Endothelial cell of umbilical vein (primary cell): ENCODE results near the gene NMRK2. TPM values are rescaled to one million over a fixed set of nuclear protein-coding genes. Genes with fewer than 3 reads are reported as not detected.

Experiments used
- BruUV-seq: library from RNA; stranded (reverse); fragments of 400-500 nt; replicated peaks from 2 replicates; lab custom pipeline; 2021; lab: Mats Ljungman, UMichigan
- CTCF ChIA-PET: fragments of 300-600, 350-600 bp; sonication (Branson Sonifier 250); formaldehyde crosslinking; loops from one replicate; lab custom pipeline; 2021; ENCODE audit warnings: antibody characterized with exemption, inconsistent platforms; lab: Charles Lee
- POLR2A ChIA-PET: fragments of 300-600, 350-600 bp; sonication (Branson Sonifier 250); formaldehyde crosslinking; loops from one replicate; lab custom pipeline; 2021; ENCODE audit warnings: antibody characterized with exemption, inconsistent platforms; lab: Charles Lee
- DNase-seq: peaks from one replicate; pipeline ENCODE4 v3.0.0-alpha.2; 2011; ENCODE audit warnings: low read depth, low spot score
- FAIRE-seq: peaks from 2 replicates; lab custom pipeline; 2011; peaks lifted over from hg19 to GRCh38; lab: Jason Lieb, UNC
- H2AFZ ChIP-seq: 2 replicates; pipeline ENCODE4 v1.6.0; 2012; ENCODE audit warnings: low read depth, low read length, control low read depth, inconsistent platforms
- H3K27ac ChIP-seq: 2 replicates; pipeline ENCODE4 v1.5.1; 2011; ENCODE audit warnings: low read depth, mild to moderate bottlenecking, control low read depth, low read length, moderate library complexity; ENCODE audit not compliant: insufficient read depth
- H3K27me3 ChIP-seq, 2 experiments: 2 replicates each; pipeline versions ENCODE4 v1.6.0 to v1.6.1; 2011; ENCODE audit warnings: low read length in 2 of 2, mixed read lengths in 1 of 2; ENCODE audit not compliant: control insufficient read depth in 2 of 2, insufficient read depth in 2 of 2
- H3K36me3 ChIP-seq, 2 experiments: 2 replicates in 1 of 2; 3 replicates in 1 of 2; pipeline ENCODE4 v1.5.1; 2011; ENCODE audit warnings: low read length in 2 of 2, mild to moderate bottlenecking in 1 of 2, moderate library complexity in 1 of 2; ENCODE audit not compliant: control insufficient read depth in 2 of 2, insufficient read depth in 2 of 2; ENCODE audit errors: extremely low read depth in 1 of 2
- H3K4me1 ChIP-seq: 3 replicates; pipeline ENCODE4 v1.5.1; 2011; ENCODE audit warnings: mild to moderate bottlenecking, low read length; ENCODE audit not compliant: control insufficient read depth, insufficient read depth; ENCODE audit errors: extremely low read depth
- H3K4me2 ChIP-seq: 2 replicates; pipeline ENCODE4 v1.6.1; 2011; ENCODE audit warnings: low read length, control low read depth, mixed read lengths; ENCODE audit not compliant: insufficient read depth
- H3K4me3 ChIP-seq, 3 experiments: fragments of 200-600 bp in 1 of 3; sonication (generic), shearing (Covaris generic) in 1 of 3; replicated peaks in 1 of 3; 2 replicates each; pipeline ENCODE4 v1.5.1; 2011 to 2016; ENCODE audit warnings: control low read depth in 3 of 3, low read length in 3 of 3, mild to moderate bottlenecking in 2 of 3, inconsistent platforms in 1 of 3, low read depth in 1 of 3, moderate library complexity in 1 of 3; ENCODE audit not compliant: insufficient read depth in 1 of 3
- H3K79me2 ChIP-seq: 2 replicates; pipeline ENCODE4 v1.6.0; 2012; ENCODE audit warnings: low read length, inconsistent platforms; ENCODE audit not compliant: control insufficient read depth, insufficient read depth
- H3K9ac ChIP-seq: replicated peaks from 2 replicates; pipeline ENCODE3; 2011; ENCODE audit warnings: low read length, control low read depth; ENCODE audit not compliant: insufficient read depth; ENCODE audit errors: extremely low read depth
- H3K9me1 ChIP-seq: replicated peaks from 3 replicates; pipeline ENCODE4 v1.6.0; 2011; ENCODE audit warnings: mild to moderate bottlenecking, low read length; ENCODE audit not compliant: control insufficient read depth, insufficient read depth; ENCODE audit errors: extremely low read depth
- H3K9me3 ChIP-seq: replicated peaks from 2 replicates; pipeline ENCODE4 v1.5.1; 2012; ENCODE audit warnings: low read length, inconsistent platforms; ENCODE audit not compliant: control insufficient read depth, insufficient read depth
- H4K20me1 ChIP-seq: replicated peaks from 2 replicates; pipeline ENCODE3; 2011; ENCODE audit warnings: mild to moderate bottlenecking, low read length; ENCODE audit not compliant: control insufficient read depth, insufficient read depth; ENCODE audit errors: extremely low read depth
- CTCF ChIP-seq, 2 donors: IDR thresholded peaks; 1 replicate in 1 of 2; 2 replicates in 1 of 2; pipeline ENCODE4 v1.5.1; 2011; ENCODE audit warnings: low read length in 2 of 2, mild to moderate bottlenecking in 2 of 2, moderate library complexity in 2 of 2, control low read depth in 1 of 2, inconsistent platforms in 1 of 2, low read depth in 1 of 2; ENCODE audit not compliant: insufficient read depth in 1 of 2; ENCODE audit errors: extremely low read depth in 1 of 2
- EZH2 ChIP-seq: IDR thresholded peaks from 2 replicates; pipeline ENCODE4 v1.6.1; 2012; ENCODE audit warnings: borderline replicate concordance, low read depth, mild to moderate bottlenecking, moderate library complexity, low read length, inconsistent platforms; ENCODE audit not compliant: severe bottlenecking
- FOS ChIP-seq: IDR thresholded peaks from 2 replicates; pipeline ENCODE4 v1.6.1; 2011; ENCODE audit warnings: mild to moderate bottlenecking, low read length, moderate library complexity, borderline replicate concordance; ENCODE audit not compliant: insufficient read depth
- GATA2 ChIP-seq: IDR thresholded peaks from 2 replicates; pipeline ENCODE4 v1.7.0; 2011; ENCODE audit warnings: low read depth, mild to moderate bottlenecking, moderate library complexity, mixed read lengths, low read length; ENCODE audit not compliant: insufficient read length, insufficient read depth
- JUN ChIP-seq: IDR thresholded peaks from 2 replicates; pipeline ENCODE4 v1.6.1; 2011; ENCODE audit warnings: borderline replicate concordance, low read depth; ENCODE audit not compliant: insufficient read length, insufficient read depth
- MAX ChIP-seq: IDR thresholded peaks from 2 replicates; pipeline ENCODE4 v1.6.1; 2011; ENCODE audit not compliant: insufficient read depth, insufficient read length
- MYC ChIP-seq: IDR thresholded peaks from one replicate; pipeline ENCODE4 v1.6.1; 2011; ENCODE audit warnings: mild to moderate bottlenecking, low read depth, low read length
- POLR2A ChIP-seq: IDR thresholded peaks from 2 replicates; pipeline ENCODE4 v1.6.1; 2012; ENCODE audit warnings: low read depth, mild to moderate bottlenecking, control low read depth, low read length
- POLR2AphosphoS5 ChIP-seq: IDR thresholded peaks from 2 replicates; pipeline ENCODE4 v1.6.1; 2012; ENCODE audit warnings: low read depth, mild to moderate bottlenecking, control low read depth, low read length, moderate library complexity; ENCODE audit not compliant: insufficient read depth
- dilution Hi-C: fragments of 300-500 bp; cut with MboI; formaldehyde crosslinking; loops from one replicate; pipeline ENCODE4 v1.15.0; 2019; ENCODE audit warnings: low sequenced_read_pairs; ENCODE audit not compliant: extremely low pct_ligation_motif_present
- intact Hi-C: fragments of 100-400 bp; cut with micrococcal nuclease; formaldehyde crosslinking; loops from one replicate; pipeline ENCODE4 v1.10.0; 2022
- polyA plus RNA-seq, 4 experiments: library from polyadenylated mRNA; depleted of rRNA in 3 of 4; stranded (reverse) in 3 of 4; unstranded in 1 of 4; fragments of >200 nt; gene quantifications; 2 replicates each; pipeline versions ENCODE4 v1.2.1 to v1.2.3, GENCODE V29; 2011 to 2012; ENCODE audit warnings: missing spikeins in 1 of 4
- total RNA-seq: library from RNA; stranded (reverse); gene quantifications from 2 replicates; pipeline ENCODE4 v1.2.3, GENCODE V29; 2021

Gene NMRK2
- total and polyA plus RNA-seq, 2 donors (not counting 3 experiments of a cell fraction or from before 2014, with no cell fraction given): not detected

- no peaks in the 10 kb centered on the region for H3K79me2 ChIP-seq
- no peaks in the 10 kb centered on the region for H3K9me1 ChIP-seq
- BruUV-seq: no TSS peak
- TF ChIP-seq FOS (no peak), JUN (no peak), MYC (no peak), POLR2A (no peak), MAX (no peak), EZH2 (no peak), POLR2AphosphoS5 (no peak), GATA2 (no peak), CTCF (IDR thresholded peaks at IDR 0.05; ENCODE audit: extremely low read depth in 1 of 2, insufficient read depth in 1 of 2, low read depth in 1 of 2, low read length in 2 of 2) (no peak)
- no peak overlapping the region for H2AFZ ChIP-seq
- H3K36me3 ChIP-seq: no peaks in the 10 kb centered on the region
- no peak overlapping the region for H3K4me2 ChIP-seq
- DNase-seq (no peak), FAIRE-seq (no peak)
- no peak overlapping the region for H3K4me3 ChIP-seq
- dilution Hi-C loops: no loop called here
- no peak overlapping the region for H3K9ac ChIP-seq
- peaks cover 9 to 18% of the 10 kb centered on the region in 2 experiments for H3K27me3 ChIP-seq
- H3K27ac ChIP-seq: no peak overlapping the region
- intact Hi-C loops: no loop called here
- ChIA-PET POLR2A (no interaction called here), CTCF (no interaction called here)
- no peaks in the 10 kb centered on the region for H3K4me1 ChIP-seq
- H3K9me3 ChIP-seq: no peaks in the 10 kb centered on the region
- H4K20me1 ChIP-seq: no peaks in the 10 kb centered on the region
Observed at GRCh38 chr19:3931041-3931440, 1.8 kb upstream of the NMRK2 start.
